ENCODE results near the gene MACROH2A2. TPM values are rescaled to one million over a fixed set of nuclear protein-coding genes. Genes with fewer than 3 reads are reported as not detected.

Gene MACROH2A2
- total and polyA plus RNA-seq, 10 of the 15 experiments (the other 5 are each of a cell fraction or from before 2014, with no cell fraction given): 0.14 to 0.24 TPM; not detected in 8

DNA sequence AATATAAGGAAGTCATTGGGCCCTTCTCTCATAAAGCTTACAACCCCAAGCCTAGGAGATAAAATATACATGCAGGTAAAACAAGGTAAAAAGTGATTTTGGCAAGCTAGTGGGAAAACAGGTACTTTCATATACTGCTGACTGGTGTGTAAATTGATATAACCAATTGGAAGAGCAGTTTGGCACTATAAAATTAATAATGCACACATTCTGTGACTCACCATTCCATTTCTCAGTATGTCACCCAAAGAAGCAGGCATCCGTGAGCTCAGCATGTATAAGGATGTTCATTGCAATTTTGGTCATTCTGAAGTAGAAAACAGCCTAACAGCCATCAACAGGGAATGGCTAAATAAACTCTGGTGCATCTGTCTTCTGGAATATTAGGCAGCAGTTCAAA is 2.9 kb downstream of the MACROH2A2 start:
- Histone ChIP-seq H4K20me1 (ENCODE audit: control insufficient read depth, insufficient read depth) (no peaks in the 10 kb centered on the region), H3K79me2 (ENCODE audit: control insufficient read depth, insufficient read depth, low read length) (no peaks in the 10 kb centered on the region), H3K9me3 (replicated peaks; ENCODE audit: control insufficient read depth, insufficient read depth, low read length) (no peaks in the 10 kb centered on the region), H3K36me3 (ENCODE audit: control insufficient read depth in 2 of 2, insufficient read depth in 2 of 2, low read length in 1 of 2) (no peaks in the 10 kb centered on the region), H3K27ac (ENCODE audit: control insufficient read depth, insufficient read depth) (no peak overlapping the region), H3K27me3 (replicated peaks in 1 of 2; ENCODE audit: control insufficient read depth in 2 of 2, insufficient read depth in 2 of 2, low read length in 1 of 2) (peaks cover 9 to 11% of the 10 kb centered on the region in 2 experiments), H3K4me1 (ENCODE audit: control insufficient read depth, insufficient read depth, low read length) (no peaks in the 10 kb centered on the region), H2AFZ (ENCODE audit: control insufficient read depth, low read depth, low read length) (no peak overlapping the region), H3K9ac (ENCODE audit: control insufficient read depth, insufficient read depth, low read length) (no peak overlapping the region), H3K4me3 (no peak overlapping the region), H3K4me2 (ENCODE audit: control insufficient read depth, insufficient read depth) (no peak overlapping the region)
- no peak for ATAC-seq
- DNase-seq (ENCODE audit: low read depth, low spot score): no peak
- 0% methylated on average over 1 of the region's 1 CpG for WGBS (ENCODE audit: insufficient coverage, insufficient replicate concordance, low lambda C conversion rate, missing lambda C conversion rate)
- no peak for TF ChIP-seq HDGF (IDR thresholded peaks at IDR 0.05)
- no peak for TF ChIP-seq POLR2A (IDR thresholded peaks at IDR 0.05; ENCODE audit: low read depth, low read length)
- no peak for TF ChIP-seq TCF12 (IDR thresholded peaks at IDR 0.05; ENCODE audit: low read depth, low read length)
- no peak for TF ChIP-seq SMARCA5 (IDR thresholded peaks at IDR 0.05)
- TF ChIP-seq NFYA (IDR thresholded peaks at IDR 0.05; ENCODE audit: borderline replicate concordance, low read depth, low read length): no peak
- TF ChIP-seq NFYB (IDR thresholded peaks at IDR 0.05; ENCODE audit: insufficient read depth, low read depth, low read length): no peak
- no peak for TF ChIP-seq ZNF274 (IDR thresholded peaks at IDR 0.05; ENCODE audit: insufficient read depth, insufficient read length)
- TF ChIP-seq CBX3 (IDR thresholded peaks at IDR 0.05; ENCODE audit: borderline replicate concordance, low read depth): no peak
- no peak for TF ChIP-seq CHD1 (IDR thresholded peaks at IDR 0.05; ENCODE audit: low read depth, low read length)
- TF ChIP-seq, protein P1, sequence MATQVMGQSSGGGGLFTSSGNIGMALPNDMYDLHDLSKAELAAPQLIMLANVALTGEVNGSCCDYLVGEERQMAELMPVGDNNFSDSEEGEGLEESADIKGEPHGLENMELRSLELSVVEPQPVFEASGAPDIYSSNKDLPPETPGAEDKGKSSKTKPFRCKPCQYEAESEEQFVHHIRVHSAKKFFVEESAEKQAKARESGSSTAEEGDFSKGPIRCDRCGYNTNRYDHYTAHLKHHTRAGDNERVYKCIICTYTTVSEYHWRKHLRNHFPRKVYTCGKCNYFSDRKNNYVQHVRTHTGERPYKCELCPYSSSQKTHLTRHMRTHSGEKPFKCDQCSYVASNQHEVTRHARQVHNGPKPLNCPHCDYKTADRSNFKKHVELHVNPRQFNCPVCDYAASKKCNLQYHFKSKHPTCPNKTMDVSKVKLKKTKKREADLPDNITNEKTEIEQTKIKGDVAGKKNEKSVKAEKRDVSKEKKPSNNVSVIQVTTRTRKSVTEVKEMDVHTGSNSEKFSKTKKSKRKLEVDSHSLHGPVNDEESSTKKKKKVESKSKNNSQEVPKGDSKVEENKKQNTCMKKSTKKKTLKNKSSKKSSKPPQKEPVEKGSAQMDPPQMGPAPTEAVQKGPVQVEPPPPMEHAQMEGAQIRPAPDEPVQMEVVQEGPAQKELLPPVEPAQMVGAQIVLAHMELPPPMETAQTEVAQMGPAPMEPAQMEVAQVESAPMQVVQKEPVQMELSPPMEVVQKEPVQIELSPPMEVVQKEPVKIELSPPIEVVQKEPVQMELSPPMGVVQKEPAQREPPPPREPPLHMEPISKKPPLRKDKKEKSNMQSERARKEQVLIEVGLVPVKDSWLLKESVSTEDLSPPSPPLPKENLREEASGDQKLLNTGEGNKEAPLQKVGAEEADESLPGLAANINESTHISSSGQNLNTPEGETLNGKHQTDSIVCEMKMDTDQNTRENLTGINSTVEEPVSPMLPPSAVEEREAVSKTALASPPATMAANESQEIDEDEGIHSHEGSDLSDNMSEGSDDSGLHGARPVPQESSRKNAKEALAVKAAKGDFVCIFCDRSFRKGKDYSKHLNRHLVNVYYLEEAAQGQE (IDR thresholded peaks at IDR 0.05; ENCODE audit: low read depth, low read length): no peak
- TF ChIP-seq, protein P2, sequence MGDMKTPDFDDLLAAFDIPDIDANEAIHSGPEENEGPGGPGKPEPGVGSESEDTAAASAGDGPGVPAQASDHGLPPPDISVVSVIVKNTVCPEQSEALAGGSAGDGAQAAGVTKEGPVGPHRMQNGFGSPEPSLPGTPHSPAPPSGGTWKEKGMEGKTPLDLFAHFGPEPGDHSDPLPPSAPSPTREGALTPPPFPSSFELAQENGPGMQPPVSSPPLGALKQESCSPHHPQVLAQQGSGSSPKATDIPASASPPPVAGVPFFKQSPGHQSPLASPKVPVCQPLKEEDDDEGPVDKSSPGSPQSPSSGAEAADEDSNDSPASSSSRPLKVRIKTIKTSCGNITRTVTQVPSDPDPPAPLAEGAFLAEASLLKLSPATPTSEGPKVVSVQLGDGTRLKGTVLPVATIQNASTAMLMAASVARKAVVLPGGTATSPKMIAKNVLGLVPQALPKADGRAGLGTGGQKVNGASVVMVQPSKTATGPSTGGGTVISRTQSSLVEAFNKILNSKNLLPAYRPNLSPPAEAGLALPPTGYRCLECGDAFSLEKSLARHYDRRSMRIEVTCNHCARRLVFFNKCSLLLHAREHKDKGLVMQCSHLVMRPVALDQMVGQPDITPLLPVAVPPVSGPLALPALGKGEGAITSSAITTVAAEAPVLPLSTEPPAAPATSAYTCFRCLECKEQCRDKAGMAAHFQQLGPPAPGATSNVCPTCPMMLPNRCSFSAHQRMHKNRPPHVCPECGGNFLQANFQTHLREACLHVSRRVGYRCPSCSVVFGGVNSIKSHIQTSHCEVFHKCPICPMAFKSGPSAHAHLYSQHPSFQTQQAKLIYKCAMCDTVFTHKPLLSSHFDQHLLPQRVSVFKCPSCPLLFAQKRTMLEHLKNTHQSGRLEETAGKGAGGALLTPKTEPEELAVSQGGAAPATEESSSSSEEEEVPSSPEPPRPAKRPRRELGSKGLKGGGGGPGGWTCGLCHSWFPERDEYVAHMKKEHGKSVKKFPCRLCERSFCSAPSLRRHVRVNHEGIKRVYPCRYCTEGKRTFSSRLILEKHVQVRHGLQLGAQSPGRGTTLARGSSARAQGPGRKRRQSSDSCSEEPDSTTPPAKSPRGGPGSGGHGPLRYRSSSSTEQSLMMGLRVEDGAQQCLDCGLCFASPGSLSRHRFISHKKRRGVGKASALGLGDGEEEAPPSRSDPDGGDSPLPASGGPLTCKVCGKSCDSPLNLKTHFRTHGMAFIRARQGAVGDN (IDR thresholded peaks at IDR 0.05): no peak
- ChIA-PET SMC1A (ENCODE audit: uncharacterized antibody, unreplicated experiment) (no interaction called here), RAD21 (ENCODE audit: unreplicated experiment) (no interaction called here), POLR2A (no interaction called here), CTCF (interaction anchor here (1.1 kb wide), 1 partner anchor 10 kb away, joined by 3 read pairs; no protein-coding TSS in a partner anchor)
- intact Hi-C loops (cut with micrococcal nuclease; ENCODE audit: unreplicated experiment) (no loop called here), in situ Hi-C loops (cut with MboI) (no loop called here)
- FAIRE-seq: no peak
- no TSS peak for BruUV-seq (replicated peaks)

Measured in GM12878 (cell line).